ENCODE data around the gene LCMT2.

The LCMT2 gene

GRCh38 chr15:43329960-43330779, at the start of gene LCMT2:
TSS of gene LCMT2 (minus strand) at chr15:43330573. CDS start at chr15:43330489, 84 bp downstream.
- no peaks in the 10 kb centered on the region for H3K79me2 ChIP-seq

GRCh38 chr15:43378601-43379000, 48.2 kb upstream of the LCMT2 start:
- Histone ChIP-seq H3K79me2 (no peaks in the 10 kb centered on the region), H2AFZ (no peak overlapping the region), H3K36me3 (ENCODE audit: control insufficient read depth, insufficient read depth, low read length) (no peaks in the 10 kb centered on the region), H3K9me3 (ENCODE audit: control insufficient read depth, low read length) (no peaks in the 10 kb centered on the region), H3K4me1 (no peaks in the 10 kb centered on the region), H3K4me2 (ENCODE audit: low read length) (no peak overlapping the region), H3K9ac (no peak overlapping the region), H3K27ac (no peak overlapping the region), H3K27me3 (ENCODE audit: control insufficient read depth, insufficient read depth, low read length) (no peaks in the 10 kb centered on the region), H3K4me3 (ENCODE audit: low read depth, low read length) (no peak overlapping the region)
- no peak for TF ChIP-seq CTCF (IDR thresholded peaks at IDR 0.05)

More at GRCh38 chr15:43329960-43330779, at the start of gene LCMT2:
- peak within 1 kb of the TSS; percentile 96 for H2AFZ ChIP-seq
- no peak for TF ChIP-seq CTCF (IDR thresholded peaks at IDR 0.05)
- no peaks in the 10 kb centered on the region for H3K27me3 ChIP-seq (ENCODE audit: control insufficient read depth, insufficient read depth, low read length)
- peak within 1 kb of the TSS; percentile 98 for H3K4me3 ChIP-seq (ENCODE audit: low read depth, low read length)
- H3K27ac ChIP-seq = peak within 1 kb of the TSS; percentile 88
- peaks cover 9% of the 10 kb centered on the region for H3K4me1 ChIP-seq
- peak within 1 kb of the TSS; percentile 97 for H3K4me2 ChIP-seq (ENCODE audit: low read length)
- no peaks in the 10 kb centered on the region for H3K36me3 ChIP-seq (ENCODE audit: control insufficient read depth, insufficient read depth, low read length)
- no peaks in the 10 kb centered on the region for H3K9me3 ChIP-seq (ENCODE audit: control insufficient read depth, low read length)
- H3K9ac ChIP-seq = peak within 1 kb of the TSS; percentile 53

- no peaks in the 10 kb centered on the region for H3K79me2 ChIP-seq
- H3K9ac ChIP-seq = no peak overlapping the region
- H3K36me3 ChIP-seq (ENCODE audit: control insufficient read depth, insufficient read depth, low read length) = no peaks in the 10 kb centered on the region
- H3K27me3 ChIP-seq (ENCODE audit: control insufficient read depth, insufficient read depth, low read length) = no peaks in the 10 kb centered on the region
- H3K4me3 ChIP-seq (ENCODE audit: low read depth, low read length) = no peak overlapping the region
- no peak overlapping the region for H3K27ac ChIP-seq
- H2AFZ ChIP-seq = no peak overlapping the region
- H3K4me2 ChIP-seq (ENCODE audit: low read length) = no peak overlapping the region
- TF ChIP-seq CTCF (IDR thresholded peaks at IDR 0.05) = peak; percentile 31
- no peaks in the 10 kb centered on the region for H3K9me3 ChIP-seq (ENCODE audit: control insufficient read depth, low read length)
- H3K4me1 ChIP-seq = peaks cover 5% of the 10 kb centered on the region
Observed at GRCh38 chr15:43376017-43376705, 45.8 kb upstream of the LCMT2 start.

GRCh38 chr15:43370975-43371974, 40.9 kb upstream of the LCMT2 start, which contains the start of the genes TUBGCP4 and ZSCAN29:
TSS of gene TUBGCP4 (plus strand) at chr15:43371101. CDS start at chr15:43371355, 254 bp downstream.
TSS of gene ZSCAN29 (minus strand) at chr15:43371043. CDS start at chr15:43369913, 1,130 bp downstream.
- Histone ChIP-seq H2AFZ (peak within 1 kb of the TSS; percentile 94), H3K79me2 (no peaks in the 10 kb centered on the region), H3K4me2 (ENCODE audit: low read length) (peak within 1 kb of the TSS; percentile 88), H3K4me3 (ENCODE audit: low read depth, low read length) (peak within 1 kb of the TSS; percentile 81), H3K27me3 (ENCODE audit: control insufficient read depth, insufficient read depth, low read length) (no peaks in the 10 kb centered on the region), H3K9ac (peak within 1 kb of the TSS; percentile 37), H3K9me3 (ENCODE audit: control insufficient read depth, low read length) (no peaks in the 10 kb centered on the region), H3K36me3 (ENCODE audit: control insufficient read depth, insufficient read depth, low read length) (no peaks in the 10 kb centered on the region), H3K4me1 (peaks cover 7% of the 10 kb centered on the region), H3K27ac (peak within 1 kb of the TSS; percentile 39)
- TF ChIP-seq CTCF (IDR thresholded peaks at IDR 0.05) = no peak

Measured in parathyroid adenoma (tissue), 2 donors.